Body of pancreas (tissue), 4 donors: Measurements from ENCODE around the gene NOS1.

Experiments
- POLR2A ChIP-seq, 3 donors: fragments of 450-650 bp; IDR thresholded peaks; one replicate each; pipeline ENCODE4 v1.6.1; 2016; ENCODE audit warnings: antibody characterized with exemption in 3 of 3, mild to moderate bottlenecking in 2 of 3
- TF ChIP-seq, protein P1 (sequence below), 7 experiments: fragments of 450-650 bp in 4 of 7; fragments of 200-600 bp in 3 of 7; sonication (generic) in 3 of 7; IDR thresholded peaks; one replicate each; pipeline ENCODE4 v1.5.1; 2016 to 2019; ENCODE audit warnings: antibody characterized with exemption in 7 of 7

GRCh38 chr12:117202556-117202955 is 158.9 kb downstream of the NOS1 start:
- TF ChIP-seq, protein P1, sequence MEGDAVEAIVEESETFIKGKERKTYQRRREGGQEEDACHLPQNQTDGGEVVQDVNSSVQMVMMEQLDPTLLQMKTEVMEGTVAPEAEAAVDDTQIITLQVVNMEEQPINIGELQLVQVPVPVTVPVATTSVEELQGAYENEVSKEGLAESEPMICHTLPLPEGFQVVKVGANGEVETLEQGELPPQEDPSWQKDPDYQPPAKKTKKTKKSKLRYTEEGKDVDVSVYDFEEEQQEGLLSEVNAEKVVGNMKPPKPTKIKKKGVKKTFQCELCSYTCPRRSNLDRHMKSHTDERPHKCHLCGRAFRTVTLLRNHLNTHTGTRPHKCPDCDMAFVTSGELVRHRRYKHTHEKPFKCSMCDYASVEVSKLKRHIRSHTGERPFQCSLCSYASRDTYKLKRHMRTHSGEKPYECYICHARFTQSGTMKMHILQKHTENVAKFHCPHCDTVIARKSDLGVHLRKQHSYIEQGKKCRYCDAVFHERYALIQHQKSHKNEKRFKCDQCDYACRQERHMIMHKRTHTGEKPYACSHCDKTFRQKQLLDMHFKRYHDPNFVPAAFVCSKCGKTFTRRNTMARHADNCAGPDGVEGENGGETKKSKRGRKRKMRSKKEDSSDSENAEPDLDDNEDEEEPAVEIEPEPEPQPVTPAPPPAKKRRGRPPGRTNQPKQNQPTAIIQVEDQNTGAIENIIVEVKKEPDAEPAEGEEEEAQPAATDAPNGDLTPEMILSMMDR (IDR thresholded peaks at IDR 0.05): no peak
- TF ChIP-seq POLR2A (IDR thresholded peaks at IDR 0.05): no peak
